ENCODE measurements around the gene DRG2. TPM values are rescaled to one million over a fixed set of nuclear protein-coding genes. Genes with fewer than 3 reads are reported as not detected.

Gene DRG2
- total and polyA plus RNA-seq, 2 of the 4 experiments (the other 2 are of a cell fraction) = 43.6 to 45.1 TPM

DNA sequence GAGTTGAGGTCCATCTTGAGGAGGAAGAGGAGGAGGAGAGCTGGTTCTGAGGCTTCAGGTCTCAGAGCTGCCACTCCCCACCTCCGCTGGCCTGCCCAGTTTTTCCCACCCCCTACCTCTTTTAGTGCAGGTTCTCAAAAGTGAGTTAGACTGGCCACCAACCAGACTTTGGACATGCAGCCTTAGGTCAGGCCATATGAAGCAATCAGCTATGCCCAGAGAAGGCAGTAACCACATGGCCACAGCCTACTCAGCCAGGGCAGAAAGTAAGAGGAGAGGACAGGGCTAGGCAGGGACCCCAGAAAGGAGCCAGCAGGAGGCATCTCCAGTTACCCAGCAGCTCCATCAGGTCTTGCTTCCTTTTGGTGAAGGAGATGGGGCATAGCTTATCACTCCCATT, 29.8 kb downstream of the DRG2 start:
- intact Hi-C loops (cut with micrococcal nuclease) (no loop called here), dilution Hi-C loops (cut with HindIII; ENCODE audit: low sequenced_read_pairs, unreplicated experiment) (no loop called here), in situ Hi-C loops (cut with MboI; ENCODE audit: low sequenced_read_pairs) (no loop called here)
- H3K36me3 ChIP-seq (ENCODE audit: control insufficient read depth, insufficient read depth, low read length) = no peaks in the 10 kb centered on the region
- CTCF ChIA-PET = interaction anchor here (1.1 kb wide), 1 partner anchor 53 kb away, joined by 3 read pairs; no protein-coding TSS in a partner anchor
- H3K9me1 ChIP-seq (ENCODE audit: insufficient read depth, low read length) = peaks cover 4% of the 10 kb centered on the region; the same call in 1 of the 2 replicates
- BruUV-seq (replicated peaks) = no TSS peak
- no peak overlapping the region for H3K9ac ChIP-seq (ENCODE audit: low read depth, low read length)
- peaks cover 9% of the 10 kb centered on the region for H3K9me3 ChIP-seq (ENCODE audit: control insufficient read depth, insufficient read depth, low read length)
- DNase-seq (no peak), ATAC-seq (ENCODE audit: low read depth) (peak; percentile 36; the same call in 1 of the 2 replicates)
- TF ChIP-seq NFE2L2 (IDR thresholded peaks at IDR 0.05; ENCODE audit: low read depth, low read length) = no peak
- peak; percentile 18; the same call in 1 of the 2 replicates for TF ChIP-seq CEBPB (IDR thresholded peaks at IDR 0.05; ENCODE audit: low read depth, low read length)
- TF ChIP-seq, protein P1, sequence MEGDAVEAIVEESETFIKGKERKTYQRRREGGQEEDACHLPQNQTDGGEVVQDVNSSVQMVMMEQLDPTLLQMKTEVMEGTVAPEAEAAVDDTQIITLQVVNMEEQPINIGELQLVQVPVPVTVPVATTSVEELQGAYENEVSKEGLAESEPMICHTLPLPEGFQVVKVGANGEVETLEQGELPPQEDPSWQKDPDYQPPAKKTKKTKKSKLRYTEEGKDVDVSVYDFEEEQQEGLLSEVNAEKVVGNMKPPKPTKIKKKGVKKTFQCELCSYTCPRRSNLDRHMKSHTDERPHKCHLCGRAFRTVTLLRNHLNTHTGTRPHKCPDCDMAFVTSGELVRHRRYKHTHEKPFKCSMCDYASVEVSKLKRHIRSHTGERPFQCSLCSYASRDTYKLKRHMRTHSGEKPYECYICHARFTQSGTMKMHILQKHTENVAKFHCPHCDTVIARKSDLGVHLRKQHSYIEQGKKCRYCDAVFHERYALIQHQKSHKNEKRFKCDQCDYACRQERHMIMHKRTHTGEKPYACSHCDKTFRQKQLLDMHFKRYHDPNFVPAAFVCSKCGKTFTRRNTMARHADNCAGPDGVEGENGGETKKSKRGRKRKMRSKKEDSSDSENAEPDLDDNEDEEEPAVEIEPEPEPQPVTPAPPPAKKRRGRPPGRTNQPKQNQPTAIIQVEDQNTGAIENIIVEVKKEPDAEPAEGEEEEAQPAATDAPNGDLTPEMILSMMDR (conservative IDR thresholded peaks at IDR 0.05; ENCODE audit: low read depth, low read length) = no peak
- H2BK15ac ChIP-seq (ENCODE audit: low read depth, low read length) = no peak overlapping the region
- H3K79me1 ChIP-seq (ENCODE audit: low read depth in 1 of 2, low read length in 2 of 2) = no peaks in the 10 kb centered on the region
- no peaks in the 10 kb centered on the region for H4K20me1 ChIP-seq (ENCODE audit: insufficient read depth, low read length)
- no peak overlapping the region for H3K56ac ChIP-seq (ENCODE audit: extremely low read depth, insufficient read depth, low read length)
- H4K5ac ChIP-seq (ENCODE audit: low read depth, low read length) = no peak overlapping the region
- POLR2A ChIA-PET (ENCODE audit: unreplicated experiment) = no interaction called here
- no CpG with 5 or more reads among the region's 1 CpG for WGBS, 2 experiments (ENCODE audit: extremely low coverage in 2 of 2, insufficient read length in 1 of 2)
- no peak overlapping the region for H4K91ac ChIP-seq (ENCODE audit: insufficient read depth, low read depth, low read length)
- H3K27ac ChIP-seq (ENCODE audit: insufficient read depth, low read length) = no peak overlapping the region
- H2BK120ac ChIP-seq (ENCODE audit: low read depth, low read length) = no peak overlapping the region
- H3K4me2 ChIP-seq (ENCODE audit: low read depth, low read length) = no peak overlapping the region
- H3K27me3 ChIP-seq (ENCODE audit: control insufficient read depth, insufficient read depth, low read length) = peaks cover 7% of the 10 kb centered on the region; the same call in 1 of the 2 replicates
- no peak overlapping the region for H2AK5ac ChIP-seq (ENCODE audit: low read depth, low read length)
- H3K4me1 ChIP-seq (ENCODE audit: control insufficient read depth, insufficient read depth, low read length) = peaks cover 2% of the 10 kb centered on the region; the same call in 1 of the 2 replicates
- H3K14ac ChIP-seq (replicated peaks; ENCODE audit: low read depth, low read length) = no peak overlapping the region
- H3K18ac ChIP-seq (ENCODE audit: low read depth, low read length) = no peak overlapping the region
- no peak overlapping the region for H3K23ac ChIP-seq (ENCODE audit: low read depth, low read length)
- H2AFZ ChIP-seq (replicated peaks; ENCODE audit: low read length, poor library complexity) = no peak overlapping the region
- H2AK9ac ChIP-seq (replicated peaks; ENCODE audit: low read depth, low read length, poor library complexity) = no peak overlapping the region
- no peak overlapping the region for H4K8ac ChIP-seq (ENCODE audit: low read depth in 2 of 2, low read length in 2 of 2)
- no peak overlapping the region for H3K4ac ChIP-seq (ENCODE audit: low read depth, low read length)
- H2BK5ac ChIP-seq (ENCODE audit: low read depth, low read length, poor library complexity, severe bottlenecking) = no peak overlapping the region
- no peak overlapping the region for H2BK20ac ChIP-seq (ENCODE audit: low read depth, low read length)
- H3K4me3 ChIP-seq (ENCODE audit: insufficient read depth, low read depth, low read length) = no peak overlapping the region

Measured in IMR-90 (cell line).